Astrocyte (in vitro differentiated cells and primary cell): ENCODE data around the gene SCARF2.

Source experiments
- CTCF ChIP-seq: IDR thresholded peaks from 2 replicates; pipeline ENCODE4 v1.5.1; 2011; ENCODE audit warnings: low read depth, mild to moderate bottlenecking, inconsistent platforms, low read length, moderate library complexity; ENCODE audit not compliant: insufficient read depth
- EZH2 ChIP-seq: IDR thresholded peaks from 2 replicates; pipeline ENCODE4 v1.6.1; 2012; ENCODE audit warnings: mild to moderate bottlenecking, low read length, inconsistent platforms; ENCODE audit not compliant: insufficient read depth

GRCh38 chr22:20378110-20378509 is 59.5 kb downstream of the SCARF2 start:
- no peak for TF ChIP-seq CTCF
- TF ChIP-seq EZH2: no peak
